ENCODE data around the gene PRDX1.
"Not testable (repeated sequence)": the region's sequence is repeated elsewhere in the genome, so short reads cannot be mapped to it uniquely, and the experiment has no call there.

The PRDX1 gene

DNA sequence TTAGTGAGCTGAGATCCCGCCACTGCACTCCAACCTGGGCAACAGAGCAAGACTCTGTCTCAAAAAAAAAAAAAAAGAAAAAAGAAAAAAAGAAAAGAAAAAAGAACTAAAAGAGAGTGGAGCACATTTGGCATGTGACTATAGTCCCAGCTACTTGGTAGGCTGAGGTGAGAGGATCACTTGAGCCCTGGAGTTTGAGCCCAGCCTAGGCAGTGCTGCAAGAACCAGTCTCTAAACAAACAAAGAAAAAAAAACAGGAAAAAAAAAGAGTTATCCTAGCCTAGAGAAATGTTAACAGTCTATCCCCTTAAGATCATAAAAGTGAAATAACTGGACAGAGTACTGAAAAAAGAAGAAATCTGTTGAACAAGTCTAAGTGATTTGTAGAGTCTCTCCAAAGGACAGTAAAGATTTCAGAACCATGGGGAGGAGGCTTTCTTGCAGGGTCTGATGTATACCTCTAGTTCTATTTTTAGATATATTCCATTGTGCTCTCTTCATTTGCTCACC is 4.5 kb upstream of the PRDX1 start:
- Histone ChIP-seq H3K36me3 (no peaks in the 10 kb centered on the region), H3K4me2 (peak overlapping the region in 5 of 11 experiments; percentile 11 to 84 (median 37); a peak in 5 of 22 replicates)
- TF ChIP-seq Cebpa-rat (IDR thresholded peaks at IDR 0.05) = no peak

GRCh38 chr1:45523975-45524374 is 2.3 kb upstream of the PRDX1 start:
- Histone ChIP-seq H4K20me1 (peaks cover 20 to 27% (median 26%) of the 10 kb centered on the region in 11 experiments), H3K27ac (peak overlapping the region in 9 of 11 experiments; percentile 17 to 99 (median 97); a peak in 16 of 22 replicates), H3K4me2 (peak overlapping the region; percentile 37 to 94 (median 83)), H3K9ac (peak overlapping the region in 8 of 11 experiments; percentile 33 to 100 (median 98); a peak in 13 of 22 replicates), H3K4me1 (peaks cover 35 to 53% (median 47%) of the 10 kb centered on the region in 10 experiments)
- H3K4me3 ChIP-seq; H3K9me3 ChIP-seq (replicated peaks in 1 of 11); H3K36me3 ChIP-seq; H3K27me3 ChIP-seq: not testable (repeated sequence)

More for the DNA sequence above, 4.5 kb upstream of the PRDX1 start:
- Histone ChIP-seq H3K9ac (no peak overlapping the region), H3K4me1 (peaks cover 34 to 67% (median 47%) of the 10 kb centered on the region in 10 experiments), H4K20me1 (peaks cover 0 to 5% (median 4%) of the 10 kb centered on the region in 11 experiments; a peak in 19 of 22 replicates), H3K27ac (peak overlapping the region in 2 of 11 experiments; percentile 8 to 99; a peak in 2 of 22 replicates), H3K9me3 (replicated peaks in 1 of 11) (no peaks in the 10 kb centered on the region), H3K4me3 (no peak overlapping the region), H3K27me3 (no peaks in the 10 kb centered on the region)

GRCh38 chr1:45523516-45523915 is 1.8 kb upstream of the PRDX1 start:
- H3K4me3 ChIP-seq; H3K27me3 ChIP-seq; H3K9me3 ChIP-seq (replicated peaks in 1 of 11): not testable (repeated sequence)
- H4K20me1 ChIP-seq = peaks cover 25 to 31% (median 31%) of the 10 kb centered on the region in 11 experiments
- H3K27ac ChIP-seq = peak overlapping the region; percentile 89 to 99 (median 97); a peak in 21 of 22 replicates
- H3K4me2 ChIP-seq = peak overlapping the region; percentile 75 to 96 (median 85)
- peaks cover 40 to 57% (median 50%) of the 10 kb centered on the region in 10 experiments for H3K4me1 ChIP-seq
- H3K36me3 ChIP-seq = peaks cover 4 to 13% (median 13%) of the 10 kb centered on the region in 11 experiments; a peak in 20 of 22 replicates
- H3K9ac ChIP-seq = peak overlapping the region in 8 of 11 experiments; percentile 33 to 100 (median 99); a peak in 14 of 22 replicates

DNA sequence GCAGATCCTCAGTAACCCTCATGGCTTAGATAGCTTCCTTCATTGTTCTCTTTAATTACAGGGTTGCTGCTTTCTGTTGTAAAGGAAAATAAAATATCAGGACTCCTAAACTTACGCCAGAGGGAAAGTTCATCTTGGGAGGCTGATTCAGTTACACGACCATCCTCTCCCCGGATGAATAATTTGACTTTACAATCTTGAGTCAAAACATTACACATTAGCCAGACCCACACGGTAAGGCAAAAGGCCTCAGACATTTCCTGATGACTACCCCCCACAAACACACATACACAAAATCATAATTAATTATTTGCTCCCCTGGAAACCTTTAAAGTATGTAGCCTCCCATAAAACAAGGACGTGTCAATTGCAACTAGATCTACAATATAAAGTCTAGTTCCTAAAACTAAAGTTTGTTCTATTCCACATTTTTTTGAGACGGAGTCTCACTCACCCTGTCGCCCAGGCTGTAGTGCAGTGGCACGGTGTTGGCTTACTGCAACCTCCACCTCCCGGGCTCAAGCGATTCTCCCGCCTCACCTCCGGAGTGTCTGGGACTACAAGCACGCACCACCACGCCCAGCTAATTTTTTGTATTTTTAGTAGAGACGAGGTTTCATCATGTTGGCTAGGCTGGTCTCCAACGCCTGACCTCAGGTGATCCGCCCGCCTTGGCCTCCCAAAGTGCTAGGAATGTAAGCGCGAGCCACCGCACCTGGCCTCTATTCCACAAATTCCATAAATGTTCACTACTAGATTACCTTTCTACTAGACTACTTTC is 830 bp upstream of the PRDX1 start:
- no peaks in the 10 kb centered on the region for H3K27me3 ChIP-seq
- peaks cover 14 to 23% (median 23%) of the 10 kb centered on the region in 11 experiments for H3K36me3 ChIP-seq
- peaks cover 50 to 66% (median 60%) of the 10 kb centered on the region in 10 experiments for H3K4me1 ChIP-seq
- TF ChIP-seq Cebpa-rat (IDR thresholded peaks at IDR 0.05) = no peak
- H3K4me3 ChIP-seq = peak overlapping the region; percentile 86 to 100 (median 98)
- peak overlapping the region; percentile 75 to 96 (median 85) for H3K4me2 ChIP-seq
- no peaks in the 10 kb centered on the region for H3K9me3 ChIP-seq (replicated peaks in 1 of 11)
- peak overlapping the region; percentile 95 to 100 (median 98) for H3K9ac ChIP-seq
- peaks cover 34 to 41% (median 41%) of the 10 kb centered on the region in 11 experiments for H4K20me1 ChIP-seq
- H3K27ac ChIP-seq = peak overlapping the region; percentile 89 to 99 (median 97)

DNA sequence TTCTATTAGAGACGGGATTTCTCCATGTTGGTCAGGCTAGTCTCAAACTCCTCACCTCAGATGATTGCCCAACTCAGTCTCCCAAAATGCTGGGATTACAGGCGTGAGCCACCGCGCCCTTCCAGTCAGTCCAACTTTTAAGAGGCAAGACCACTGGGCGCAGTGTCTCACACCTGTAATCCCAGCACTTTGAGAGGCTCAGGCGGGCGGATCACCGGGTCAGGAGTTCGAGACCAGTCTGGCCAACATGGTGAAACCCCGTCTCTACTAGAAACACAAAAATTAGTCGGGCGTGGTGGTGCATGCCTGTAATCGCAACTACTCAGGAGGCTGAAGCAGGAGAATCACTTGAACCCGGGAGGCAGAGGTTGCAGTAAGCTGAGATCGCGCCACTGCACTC is 1.9 kb downstream of the PRDX1 start:
- peak overlapping the region in 10 of 11 experiments; percentile 40 to 99 (median 97); a peak in 19 of 22 replicates for H3K27ac ChIP-seq
- peak overlapping the region; percentile 86 to 100 (median 98) for H3K4me3 ChIP-seq
- H3K36me3 ChIP-seq = peaks cover 41 to 51% (median 50%) of the 10 kb centered on the region in 11 experiments
- peak overlapping the region; percentile 95 to 100 (median 98) for H3K9ac ChIP-seq
- not testable (repeated sequence) for H3K27me3 ChIP-seq; H3K9me3 ChIP-seq (replicated peaks in 1 of 11)
- H4K20me1 ChIP-seq = peaks cover 60 to 69% (median 68%) of the 10 kb centered on the region in 11 experiments
- H3K4me1 ChIP-seq = peaks cover 63 to 73% (median 68%) of the 10 kb centered on the region in 10 experiments
- peak overlapping the region; percentile 73 to 98 (median 93) for H3K4me2 ChIP-seq

- Histone ChIP-seq H3K4me1 (peaks cover 54 to 73% (median 66%) of the 10 kb centered on the region in 10 experiments), H3K4me3 (peak overlapping the region; percentile 86 to 100 (median 98)), H3K9me3 (replicated peaks in 1 of 11) (no peaks in the 10 kb centered on the region), H3K27me3 (no peaks in the 10 kb centered on the region), H3K27ac (peak overlapping the region in 9 of 11 experiments; percentile 62 to 99 (median 97); a peak in 18 of 22 replicates), H4K20me1 (peaks cover 69 to 77% (median 77%) of the 10 kb centered on the region in 11 experiments), H3K4me2 (peak overlapping the region; percentile 73 to 98 (median 93)), H3K9ac (peak overlapping the region; percentile 95 to 100 (median 98)), H3K36me3 (peaks cover 50 to 59% (median 59%) of the 10 kb centered on the region in 11 experiments)
- TF ChIP-seq Cebpa-rat (IDR thresholded peaks at IDR 0.05) = no peak
These were observed 2.8 kb downstream of the PRDX1 start for GRCh38 chr1:45518910-45519309.

DNA sequence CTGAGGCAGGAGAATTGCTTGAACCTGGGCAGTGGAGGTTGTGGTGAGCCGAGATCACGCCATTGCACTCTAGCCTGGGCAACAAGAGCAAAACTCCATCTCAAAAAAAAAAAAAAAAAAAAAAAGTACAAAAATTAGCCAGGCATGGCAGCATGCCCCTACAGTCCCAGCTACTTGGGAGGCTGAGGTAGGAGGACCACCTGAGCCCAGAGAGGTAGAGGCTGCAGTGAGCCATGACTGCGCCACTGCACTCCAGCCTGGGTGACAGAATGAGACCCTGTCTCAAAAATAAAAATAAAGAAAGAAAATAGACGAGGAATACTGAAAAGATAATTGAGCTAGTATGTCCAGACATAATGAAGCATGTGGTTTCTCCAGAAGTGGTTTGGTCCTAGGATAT is 3.3 kb downstream of the PRDX1 start:
- Histone ChIP-seq H3K36me3 (peaks cover 55 to 65% (median 64%) of the 10 kb centered on the region in 11 experiments), H3K4me3 (peak overlapping the region; percentile 86 to 100 (median 98)), H4K20me1 (peaks cover 74 to 83% (median 82%) of the 10 kb centered on the region in 11 experiments), H3K27ac (peak overlapping the region in 9 of 11 experiments; percentile 60 to 99 (median 97); a peak in 14 of 22 replicates), H3K4me2 (peak overlapping the region; percentile 73 to 98 (median 93)), H3K9ac (peak overlapping the region; percentile 95 to 100 (median 98)), H3K4me1 (peaks cover 49 to 70% (median 61%) of the 10 kb centered on the region in 10 experiments)
- not testable (repeated sequence) for H3K9me3 ChIP-seq (replicated peaks in 1 of 11); H3K27me3 ChIP-seq

DNA sequence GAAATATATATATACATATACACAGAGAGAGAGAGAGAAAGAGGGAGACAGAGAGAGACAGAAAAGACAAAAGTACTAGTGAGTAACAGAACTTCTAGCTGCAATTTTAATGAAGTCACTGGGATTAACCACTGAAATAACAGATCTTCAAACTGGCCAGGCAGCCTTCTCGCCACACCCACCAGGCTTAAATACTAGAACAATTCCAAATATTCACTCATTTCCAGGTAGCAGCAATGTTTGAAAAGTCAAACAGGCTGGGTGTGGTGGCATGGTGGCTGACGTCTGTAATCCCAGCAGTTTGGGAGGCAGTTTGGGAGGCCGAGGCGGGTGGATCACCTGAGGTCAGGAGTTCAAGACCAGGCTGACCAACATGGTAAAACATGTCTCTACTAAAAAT is 5.2 kb downstream of the PRDX1 start:
- Histone ChIP-seq H3K4me2 (peak overlapping the region; percentile 73 to 98 (median 93)), H3K9ac (peak overlapping the region; percentile 74 to 100 (median 98); a peak in 20 of 22 replicates), H3K27ac (peak overlapping the region in 9 of 11 experiments; percentile 4 to 99 (median 57); a peak in 14 of 22 replicates), H4K20me1 (peaks cover 90 to 100% (median 100%) of the 10 kb centered on the region in 11 experiments), H3K4me3 (peak overlapping the region in 6 of 10 experiments; percentile 87 to 100 (median 98); a peak in 7 of 20 replicates), H3K9me3 (replicated peaks in 1 of 11) (no peaks in the 10 kb centered on the region), H3K4me1 (peaks cover 36 to 56% (median 47%) of the 10 kb centered on the region in 10 experiments), H3K36me3 (peaks cover 74 to 84% (median 83%) of the 10 kb centered on the region in 11 experiments), H3K27me3 (no peaks in the 10 kb centered on the region)
- no peak for TF ChIP-seq Cebpa-rat (IDR thresholded peaks at IDR 0.05)
